A673 (cell line): Measurements from ENCODE around the gene PDXDC1.
"Not testable (repeated sequence)": the region's sequence is repeated elsewhere in the genome, so short reads cannot be mapped to it uniquely, and the experiment has no call there.

ENCODE experiments used
- EZH2 ChIP-seq: fragments of 200-600 bp; sonication (generic); IDR thresholded peaks from 2 replicates; pipeline ENCODE4 v1.6.1; 2017; ENCODE audit warnings: borderline replicate concordance, low read depth, mild to moderate bottlenecking, mixed read lengths, antibody characterized with exemption, low read length; ENCODE audit not compliant: poor library complexity, severe bottlenecking
- TF ChIP-seq, protein P1 (sequence below): fragments of 300-800, 200-600 bp; sonication (generic); conservative IDR thresholded peaks from 2 replicates; pipeline ENCODE4 v1.5.1; 2017; ENCODE audit warnings: low read depth, mild to moderate bottlenecking, antibody characterized with exemption, low read length, moderate library complexity, mixed read lengths

DNA sequence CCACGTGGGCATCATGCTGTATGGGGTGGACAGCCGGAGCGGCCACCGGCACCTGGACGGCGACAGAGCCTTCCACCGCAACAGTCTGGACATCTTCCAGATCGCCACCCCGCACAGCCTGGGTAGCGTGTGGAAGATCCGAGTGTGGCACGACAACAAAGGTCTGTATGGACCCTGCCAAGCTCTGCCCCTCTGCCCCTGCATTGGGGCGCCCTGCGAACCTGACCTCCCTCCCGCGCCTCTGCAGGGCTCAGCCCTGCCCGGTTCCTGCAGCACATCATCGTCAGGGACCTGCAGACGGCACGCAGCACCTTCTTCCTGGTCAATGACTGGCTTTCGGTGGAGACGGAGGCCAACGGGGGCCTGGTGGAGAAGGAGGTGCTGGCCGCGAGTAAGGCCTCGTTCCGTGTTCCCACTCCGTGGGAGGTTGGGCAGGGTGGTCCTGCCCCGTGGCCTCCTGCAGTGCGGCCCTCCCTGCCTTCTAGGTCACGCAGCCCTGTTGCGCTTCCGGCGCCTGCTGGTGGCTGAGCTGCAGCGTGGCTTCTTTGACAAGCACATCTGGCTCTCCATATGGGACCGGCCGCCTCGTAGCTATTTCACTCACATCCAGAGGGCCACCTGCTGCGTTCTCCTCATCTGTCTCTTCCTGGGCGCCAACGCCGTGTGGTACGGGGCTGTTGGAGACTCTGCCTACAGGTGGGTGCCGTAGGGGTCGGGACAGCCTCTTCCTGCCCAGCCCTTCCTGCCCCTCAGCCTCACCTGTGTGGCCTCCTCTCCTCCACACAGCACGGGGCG lies 42.0 kb upstream of the PDXDC1 start:
- not testable (repeated sequence) for TF ChIP-seq EZH2
- TF ChIP-seq, protein P1, sequence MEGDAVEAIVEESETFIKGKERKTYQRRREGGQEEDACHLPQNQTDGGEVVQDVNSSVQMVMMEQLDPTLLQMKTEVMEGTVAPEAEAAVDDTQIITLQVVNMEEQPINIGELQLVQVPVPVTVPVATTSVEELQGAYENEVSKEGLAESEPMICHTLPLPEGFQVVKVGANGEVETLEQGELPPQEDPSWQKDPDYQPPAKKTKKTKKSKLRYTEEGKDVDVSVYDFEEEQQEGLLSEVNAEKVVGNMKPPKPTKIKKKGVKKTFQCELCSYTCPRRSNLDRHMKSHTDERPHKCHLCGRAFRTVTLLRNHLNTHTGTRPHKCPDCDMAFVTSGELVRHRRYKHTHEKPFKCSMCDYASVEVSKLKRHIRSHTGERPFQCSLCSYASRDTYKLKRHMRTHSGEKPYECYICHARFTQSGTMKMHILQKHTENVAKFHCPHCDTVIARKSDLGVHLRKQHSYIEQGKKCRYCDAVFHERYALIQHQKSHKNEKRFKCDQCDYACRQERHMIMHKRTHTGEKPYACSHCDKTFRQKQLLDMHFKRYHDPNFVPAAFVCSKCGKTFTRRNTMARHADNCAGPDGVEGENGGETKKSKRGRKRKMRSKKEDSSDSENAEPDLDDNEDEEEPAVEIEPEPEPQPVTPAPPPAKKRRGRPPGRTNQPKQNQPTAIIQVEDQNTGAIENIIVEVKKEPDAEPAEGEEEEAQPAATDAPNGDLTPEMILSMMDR = not testable (repeated sequence)
